ENCODE data around the gene ARHGAP9.

- TF ChIP-seq, protein P1, sequence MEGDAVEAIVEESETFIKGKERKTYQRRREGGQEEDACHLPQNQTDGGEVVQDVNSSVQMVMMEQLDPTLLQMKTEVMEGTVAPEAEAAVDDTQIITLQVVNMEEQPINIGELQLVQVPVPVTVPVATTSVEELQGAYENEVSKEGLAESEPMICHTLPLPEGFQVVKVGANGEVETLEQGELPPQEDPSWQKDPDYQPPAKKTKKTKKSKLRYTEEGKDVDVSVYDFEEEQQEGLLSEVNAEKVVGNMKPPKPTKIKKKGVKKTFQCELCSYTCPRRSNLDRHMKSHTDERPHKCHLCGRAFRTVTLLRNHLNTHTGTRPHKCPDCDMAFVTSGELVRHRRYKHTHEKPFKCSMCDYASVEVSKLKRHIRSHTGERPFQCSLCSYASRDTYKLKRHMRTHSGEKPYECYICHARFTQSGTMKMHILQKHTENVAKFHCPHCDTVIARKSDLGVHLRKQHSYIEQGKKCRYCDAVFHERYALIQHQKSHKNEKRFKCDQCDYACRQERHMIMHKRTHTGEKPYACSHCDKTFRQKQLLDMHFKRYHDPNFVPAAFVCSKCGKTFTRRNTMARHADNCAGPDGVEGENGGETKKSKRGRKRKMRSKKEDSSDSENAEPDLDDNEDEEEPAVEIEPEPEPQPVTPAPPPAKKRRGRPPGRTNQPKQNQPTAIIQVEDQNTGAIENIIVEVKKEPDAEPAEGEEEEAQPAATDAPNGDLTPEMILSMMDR (conservative IDR thresholded peaks at IDR 0.05; ENCODE audit: low read depth, low read length), result no peak
- TF ChIP-seq POLR2A (IDR thresholded peaks at IDR 0.05; ENCODE audit: low read depth, low read length) (no peak), CEBPB (IDR thresholded peaks at IDR 0.05; ENCODE audit: low read depth, low read length) (no peak), MAZ (IDR thresholded peaks at IDR 0.05; ENCODE audit: borderline replicate concordance, low read depth, low read length) (no peak), RCOR1 (IDR thresholded peaks at IDR 0.05; ENCODE audit: insufficient replicate concordance, low read length) (no peak)
- TF ChIP-seq, protein P2, sequence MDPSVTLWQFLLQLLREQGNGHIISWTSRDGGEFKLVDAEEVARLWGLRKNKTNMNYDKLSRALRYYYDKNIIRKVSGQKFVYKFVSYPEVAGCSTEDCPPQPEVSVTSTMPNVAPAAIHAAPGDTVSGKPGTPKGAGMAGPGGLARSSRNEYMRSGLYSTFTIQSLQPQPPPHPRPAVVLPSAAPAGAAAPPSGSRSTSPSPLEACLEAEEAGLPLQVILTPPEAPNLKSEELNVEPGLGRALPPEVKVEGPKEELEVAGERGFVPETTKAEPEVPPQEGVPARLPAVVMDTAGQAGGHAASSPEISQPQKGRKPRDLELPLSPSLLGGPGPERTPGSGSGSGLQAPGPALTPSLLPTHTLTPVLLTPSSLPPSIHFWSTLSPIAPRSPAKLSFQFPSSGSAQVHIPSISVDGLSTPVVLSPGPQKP (IDR thresholded peaks at IDR 0.05; ENCODE audit: borderline replicate concordance, low read depth, low read length), result no peak
Measured at GRCh38 chr12:57528831-57529555, 49.3 kb upstream of the ARHGAP9 start.
